ENCODE data around the gene GPATCH8. TPM values are rescaled to one million over a fixed set of nuclear protein-coding genes. Genes with fewer than 3 reads are reported as not detected.

Gene GPATCH8
- total RNA-seq: 14.7 and 15.0 TPM in 2 replicates

DNA sequence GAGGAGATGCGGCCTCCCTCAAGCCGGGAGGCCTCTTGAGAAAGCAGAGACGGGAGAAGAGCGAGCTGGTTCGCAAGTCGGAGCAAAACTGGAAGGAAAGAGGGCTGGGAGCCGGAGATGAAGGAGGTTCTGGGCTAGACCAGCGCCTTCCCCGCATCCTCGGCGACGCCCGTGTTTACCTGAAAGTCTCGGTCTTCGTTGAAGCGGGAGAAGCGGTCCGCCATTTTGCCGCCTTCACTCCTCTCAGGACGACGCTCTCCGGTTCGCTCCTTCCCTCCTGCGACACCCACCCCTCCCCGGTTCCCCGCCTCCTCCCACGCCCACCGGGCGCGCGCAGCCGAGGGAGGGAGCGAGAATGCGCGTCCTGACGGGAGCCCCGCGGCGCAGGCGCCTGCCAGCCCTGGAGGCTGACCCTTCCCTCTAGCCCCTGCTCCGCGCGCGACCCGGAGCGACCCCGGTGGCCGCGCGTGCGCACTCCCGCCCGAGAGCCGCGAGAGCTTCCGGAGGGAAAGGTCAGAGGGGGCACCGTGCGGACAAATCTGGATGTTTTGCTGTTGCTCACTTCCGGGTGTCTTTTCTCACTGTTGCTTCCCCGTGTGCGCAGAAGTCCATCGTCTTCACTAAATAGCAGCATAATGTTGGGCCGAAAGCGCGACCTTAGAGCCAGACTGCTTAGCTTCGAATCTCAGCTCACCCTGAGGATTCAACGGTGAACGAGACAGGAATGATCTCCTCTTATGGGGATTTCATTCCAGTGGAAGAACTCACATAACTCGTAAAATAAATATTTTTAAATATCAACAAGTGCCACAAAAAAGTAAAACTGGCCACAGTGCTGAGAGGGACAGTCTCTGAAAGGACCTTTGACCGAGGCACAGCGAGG lies at the start of gene GPATCH8:
TSS of gene GPATCH8 (minus strand) at position 260 of the 883 bp plus-strand sequence. CDS start at position 224, 36 bp downstream.

DNA sequence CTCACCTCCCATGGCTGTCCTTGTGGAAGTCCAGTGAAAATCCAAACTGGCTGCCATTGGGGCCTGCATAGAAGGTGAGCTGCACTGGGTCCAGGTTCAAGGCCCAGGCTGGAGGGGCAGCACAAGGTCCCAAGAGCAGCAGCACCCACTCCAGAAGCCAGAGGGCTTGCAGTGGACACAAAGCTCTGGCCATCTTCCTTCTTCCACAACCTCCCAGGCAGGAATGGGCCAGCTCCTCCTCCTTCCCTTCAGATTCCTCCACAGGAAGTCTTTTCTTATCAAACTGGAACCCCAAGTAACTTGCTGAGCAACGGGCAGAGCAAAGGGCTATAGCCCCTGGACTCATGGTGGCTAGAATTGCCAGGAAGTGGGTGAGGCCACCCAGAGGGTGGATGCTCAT lies 113.9 kb downstream of the GPATCH8 start, which contains the start of gene ITGA2B:
TSS of gene ITGA2B (minus strand) at position 369 of the 400 bp plus-strand sequence. CDS start at position 193, 176 bp downstream.

DNA sequence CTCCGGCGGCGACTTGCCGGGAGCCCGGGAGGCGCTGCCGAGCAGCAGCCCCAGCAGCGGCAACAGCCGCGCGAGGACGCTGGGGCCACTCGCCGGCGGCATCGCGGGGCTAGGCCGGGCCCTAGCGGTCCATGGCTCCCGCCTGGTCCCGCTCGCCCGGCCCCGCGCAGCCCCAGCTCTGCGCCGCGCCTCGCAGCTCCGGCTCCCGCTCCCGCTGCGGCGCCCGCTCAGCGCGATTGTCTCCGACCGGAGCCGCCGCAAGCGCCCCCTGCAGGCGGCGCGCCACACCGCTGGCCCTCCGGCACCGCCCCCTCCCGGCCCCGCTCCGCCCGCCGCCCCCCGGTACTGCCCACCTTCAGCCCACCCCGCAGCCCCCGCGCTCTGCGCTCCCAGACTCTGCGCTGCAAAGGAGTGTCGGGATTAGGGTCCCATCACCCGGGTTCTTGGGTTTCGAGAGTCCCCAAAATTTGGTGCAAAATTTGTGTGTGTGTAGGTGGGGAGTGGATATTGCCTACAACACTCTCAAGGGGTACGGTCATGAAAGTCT lies 139.5 kb downstream of the GPATCH8 start, which contains the start of gene FAM171A2:
TSS of gene FAM171A2 (minus strand) at position 241 of the 547 bp plus-strand sequence. CDS start at position 102, 139 bp downstream.

Other genes with a start within 250 kb of the GPATCH8 start
- gene SLC4A1, start 235.3 kb downstream of the GPATCH8 start, total RNA-seq: not detected in 2 replicates
- 0.10 TPM in 1 of 2 replicates, not detected in the other for gene RUNDC3A, start 194.8 kb downstream of the GPATCH8 start, total RNA-seq
- 40.4 and 53.6 TPM in 2 replicates for gene SLC25A39, start 178.6 kb downstream of the GPATCH8 start, total RNA-seq
- 514 and 544 TPM in 2 replicates for gene GRN, start 158.1 kb downstream of the GPATCH8 start, total RNA-seq
- gene FAM171A2, start 139.6 kb downstream of the GPATCH8 start, total RNA-seq: 2.6 and 6.6 TPM in 2 replicates
- 0.20 TPM in 1 of 2 replicates, not detected in the other for gene ITGA2B, start 113.8 kb downstream of the GPATCH8 start, total RNA-seq
- gene FZD2, start 54.1 kb upstream of the GPATCH8 start, total RNA-seq: 19.0 and 22.6 TPM in 2 replicates
- 0.06 and 0.24 TPM in 2 replicates for gene MEIOC, start 153.1 kb upstream of the GPATCH8 start, total RNA-seq
- gene CCDC43, start 186.4 kb upstream of the GPATCH8 start, total RNA-seq: 15.0 and 18.5 TPM in 2 replicates
- 1.0 and 1.4 TPM in 2 replicates for gene DBF4B, start 205.3 kb upstream of the GPATCH8 start, total RNA-seq

All from cardiac ventricle fibroblast (primary cell).